Activated naive CD4-positive, alpha-beta T cell treated with anti-CD3 and anti-CD28 coated beads, Interleukin-2, amount 10 ng/mL, durations not matched to agents 5 hours and 36 hours (primary cell): ENCODE measurements around the gene RPS27A. TPM values are rescaled to one million over a fixed set of nuclear protein-coding genes. Genes with fewer than 3 reads are reported as not detected.

Source experiments
- total RNA-seq, 2 experiments: library from RNA; stranded (reverse); gene quantifications; one replicate each; pipeline ENCODE4 v1.2.3, GENCODE V29; 2021

RPS27A gene
- 1,000 to 10,000 TPM; 1,329 to 1,363 TPM for total RNA-seq

GRCh38 chr2:55232084-55232862 is at the start of gene RPS27A, which contains the start of gene CLHC1:
Gene RPS27A, plus strand, starts transcription at chr2:55232688. Its CDS starts 137 bp downstream, at chr2:55232825.
Gene CLHC1, minus strand, starts transcription at chr2:55232293. Its CDS starts 9,882 bp downstream, at chr2:55222411.

DNA sequence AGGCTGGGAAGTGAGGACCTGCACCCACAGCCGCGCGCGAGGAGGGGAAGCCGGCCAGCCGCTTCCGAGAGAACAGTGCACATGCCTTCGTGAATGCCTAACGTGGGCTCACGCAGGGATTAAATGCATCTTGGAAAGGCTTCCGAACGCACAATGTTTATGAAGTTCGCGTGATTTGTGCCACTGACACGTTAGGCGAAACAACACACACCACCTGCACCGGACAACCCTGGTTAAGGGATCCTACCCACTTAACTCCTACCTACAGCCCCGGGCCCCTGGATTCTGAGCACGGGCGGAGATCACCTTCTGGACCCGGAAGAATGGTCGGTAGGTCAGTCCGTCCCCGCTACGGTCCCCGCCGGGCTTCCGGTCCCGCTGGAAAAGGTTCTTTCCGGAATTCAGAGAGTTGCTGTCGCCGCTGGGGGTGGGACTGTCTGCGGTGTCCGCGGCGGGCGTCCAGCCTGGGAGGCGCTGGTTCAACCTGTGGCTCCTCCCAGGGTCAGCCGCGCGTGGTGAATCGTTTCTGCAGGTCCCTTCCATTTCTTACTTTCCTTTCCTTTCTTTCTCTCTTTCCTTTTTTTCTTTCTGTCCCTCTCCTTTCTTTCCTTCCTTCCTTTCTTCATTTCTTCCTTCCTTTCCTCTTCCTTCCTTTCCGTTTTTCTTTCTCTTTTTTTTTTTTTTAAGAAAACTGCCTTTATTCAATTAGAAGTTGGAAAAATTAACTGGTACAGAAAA is 36.6 kb downstream of the RPS27A start, which contains the start of gene MTIF2:
Gene MTIF2, minus strand, starts transcription at position 325 of the 738 bp plus-strand sequence. CDS start 5,373 bp downstream, outside the sequence.

Other genes with a start within 250 kb of the RPS27A start
- 10 to 100 TPM; 71.1 to 73.3 TPM for gene RTN4, start 182.2 kb upstream of the RPS27A start, total RNA-seq
- 10 to 100 TPM in 1 of 2 experiments, 1 to 10 TPM in 1; 9.9 to 11.3 TPM for gene CLHC1, start 395 bp upstream of the RPS27A start, total RNA-seq
- 10 to 100 TPM; 24.3 to 26.9 TPM for gene MTIF2, start 36.5 kb downstream of the RPS27A start, total RNA-seq
- gene CCDC88A, start 187.2 kb downstream of the RPS27A start, total RNA-seq: 1 to 10 TPM; 6.4 TPM